ENCODE data around the gene GNB4. TPM values are rescaled to one million over a fixed set of nuclear protein-coding genes. Genes with fewer than 3 reads are reported as not detected.
A peak's percentile ranks its signal among the peaks of the same experiment; 100 is the strongest.

GNB4 gene
- 24.0 and 24.6 TPM in 2 replicates for total RNA-seq
- 32.4 TPM for total RNA-seq (2013)
- 7.6 and 15.2 TPM in 2 replicates for polyA plus RNA-seq
- polyA minus RNA-seq = 14.4 and 17.9 TPM in 2 replicates

DNA sequence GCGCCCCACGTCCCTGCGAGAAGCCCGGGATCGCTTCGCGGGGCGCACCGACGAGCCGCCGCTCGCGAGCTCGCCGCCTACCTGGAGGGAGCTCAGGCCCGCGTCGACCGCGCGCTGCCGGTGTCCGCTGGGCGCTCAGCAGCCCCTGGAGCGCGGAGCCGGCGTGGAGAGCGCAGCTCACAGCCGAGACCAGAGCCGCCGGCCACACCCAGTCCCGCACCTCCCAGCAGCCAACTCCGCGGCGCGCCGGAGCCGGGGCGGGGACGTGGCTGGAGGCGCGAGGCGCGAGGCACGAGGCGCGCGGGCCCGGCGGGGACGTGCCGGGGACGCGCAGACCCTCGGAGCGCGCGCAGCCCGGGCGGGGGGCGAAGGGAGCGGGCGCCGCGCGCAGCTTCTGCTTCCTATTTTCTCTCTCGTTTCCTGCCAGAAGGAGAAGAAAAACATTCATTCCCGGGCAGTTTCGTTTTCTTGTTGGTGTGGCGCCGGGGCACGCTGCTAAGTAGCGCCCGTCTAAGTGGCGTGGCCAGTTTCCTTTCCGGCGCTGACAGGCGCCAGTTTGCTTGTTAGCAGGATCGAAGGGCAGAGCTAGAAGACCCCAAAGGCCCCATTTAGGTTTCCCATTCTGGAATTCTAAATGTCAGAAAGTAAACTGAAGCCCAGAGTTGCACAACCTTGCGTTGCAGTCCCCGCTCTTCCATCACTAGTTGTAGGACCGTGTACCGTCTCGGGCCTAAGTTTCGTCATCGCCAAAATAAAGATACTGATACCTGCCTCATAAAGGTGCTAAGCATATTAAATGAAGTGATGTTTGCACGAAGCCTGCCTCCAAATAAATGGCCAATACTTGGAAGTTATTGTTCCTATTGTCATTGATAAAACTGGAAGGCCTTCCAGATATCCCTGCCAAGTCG, at the start of gene GNB4:
GNB4 (minus strand) TSS at position 206 of the 911 bp plus-strand sequence. CDS start 25,270 bp downstream, outside the sequence.
- peak within 1 kb of the TSS; percentile 94 for H3K27ac Mint-ChIP-seq
- Histone ChIP-seq H3K36me3 (replicated peaks in 1 of 2; ENCODE audit: control extremely low read depth in 1 of 2, control insufficient read depth in 1 of 2, extremely low read depth in 1 of 2, insufficient read depth in 2 of 2, low read length in 1 of 2) (no peaks in the 10 kb centered on the region), H3K4me3 (ENCODE audit: control extremely low read depth in 1 of 5, extremely low read depth in 1 of 5, insufficient read depth in 1 of 5, low read depth in 2 of 5, low read length in 4 of 5) (peak within 1 kb of the TSS; percentile 70 to 92 (median 78)), H3K9ac (ENCODE audit: low read length) (peak within 1 kb of the TSS; percentile 81), H3K9me3 (ENCODE audit: control extremely low read depth in 1 of 3, control insufficient read depth in 2 of 3, insufficient read depth in 1 of 3, low read length in 2 of 3) (no peaks in the 10 kb centered on the region), H2AFZ (ENCODE audit: insufficient read depth, low read depth, low read length, poor library complexity, severe bottlenecking) (peak within 1 kb of the TSS; percentile 72), H3K27me3 (replicated peaks in 1 of 4; ENCODE audit: control extremely low read depth in 1 of 4, control insufficient read depth in 3 of 4, insufficient read depth in 4 of 4, low read length in 3 of 4) (no peaks in the 10 kb centered on the region), H3K79me2 (ENCODE audit: control insufficient read depth, insufficient read depth, low read length) (peaks cover 43% of the 10 kb centered on the region), H4K20me1 (ENCODE audit: control insufficient read depth, insufficient read depth, low read length, poor library complexity, severe bottlenecking) (peaks cover 9% of the 10 kb centered on the region), H3K27ac (ENCODE audit: low read length in 2 of 2) (peak within 1 kb of the TSS; percentile 57 to 75), H3K4me1 (ENCODE audit: control insufficient read depth in 2 of 2, insufficient read depth in 2 of 2, low read length in 2 of 2) (peaks cover 16 to 19% of the 10 kb centered on the region in 2 donors), H3K4me2 (replicated peaks; ENCODE audit: low read depth, low read length, poor library complexity, severe bottlenecking) (peak within 1 kb of the TSS; percentile 91)
- ChIA-PET POLR2A (interaction anchor here (1.2 to 1.3 kb wide), 2 partner anchors 9 to 13 kb away, joined by 4 to 5 read pairs; no protein-coding TSS in a partner anchor), CTCF (interaction anchor here (1.0 kb wide), 2 partner anchors 10 to 12 kb away, joined by 3 to 6 read pairs; no protein-coding TSS in a partner anchor)
- WGBS (ENCODE audit: insufficient coverage) = under 1% methylated on average over 81 of the region's 90 CpGs
- H3K27me3 Mint-ChIP-seq = no peaks in the 10 kb centered on the region
- intact Hi-C loops (cut with micrococcal nuclease) = loop anchor here (1.0 to 5.0 kb wide), 8 partner anchors 12 to 1151 kb away; partner anchors contain the start of genes ACTL6A, MFN1, MRPL47 and NDUFB5
- ATAC-seq (ENCODE audit: low read depth) (peak; percentile 86), DNase-seq (peak; percentile 91)
- peaks cover 44% of the 10 kb centered on the region for H3K4me1 Mint-ChIP-seq
- no peaks in the 10 kb centered on the region for H3K9me3 Mint-ChIP-seq (ENCODE audit: insufficient read depth)
- H3K4me3 Mint-ChIP-seq = peak within 1 kb of the TSS; percentile 97
- TF ChIP-seq EZH2 (IDR thresholded peaks at IDR 0.05; ENCODE audit: borderline replicate concordance, insufficient read depth, low read depth, low read length, poor library complexity, severe bottlenecking) = no peak
- TF ChIP-seq, protein P1, sequence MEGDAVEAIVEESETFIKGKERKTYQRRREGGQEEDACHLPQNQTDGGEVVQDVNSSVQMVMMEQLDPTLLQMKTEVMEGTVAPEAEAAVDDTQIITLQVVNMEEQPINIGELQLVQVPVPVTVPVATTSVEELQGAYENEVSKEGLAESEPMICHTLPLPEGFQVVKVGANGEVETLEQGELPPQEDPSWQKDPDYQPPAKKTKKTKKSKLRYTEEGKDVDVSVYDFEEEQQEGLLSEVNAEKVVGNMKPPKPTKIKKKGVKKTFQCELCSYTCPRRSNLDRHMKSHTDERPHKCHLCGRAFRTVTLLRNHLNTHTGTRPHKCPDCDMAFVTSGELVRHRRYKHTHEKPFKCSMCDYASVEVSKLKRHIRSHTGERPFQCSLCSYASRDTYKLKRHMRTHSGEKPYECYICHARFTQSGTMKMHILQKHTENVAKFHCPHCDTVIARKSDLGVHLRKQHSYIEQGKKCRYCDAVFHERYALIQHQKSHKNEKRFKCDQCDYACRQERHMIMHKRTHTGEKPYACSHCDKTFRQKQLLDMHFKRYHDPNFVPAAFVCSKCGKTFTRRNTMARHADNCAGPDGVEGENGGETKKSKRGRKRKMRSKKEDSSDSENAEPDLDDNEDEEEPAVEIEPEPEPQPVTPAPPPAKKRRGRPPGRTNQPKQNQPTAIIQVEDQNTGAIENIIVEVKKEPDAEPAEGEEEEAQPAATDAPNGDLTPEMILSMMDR (IDR thresholded peaks at IDR 0.05) = no peak

Measured in B cell (primary cell).